ENCODE measurements around the gene ATRNL1.

ATRNL1 gene

GRCh38 chr10:115982526-115982925 lies 889.4 kb downstream of the ATRNL1 start:
- DNase-seq (ENCODE audit: low read depth) = no peak

GRCh38 chr10:115985786-115986185 lies 892.6 kb downstream of the ATRNL1 start:
- no peak for DNase-seq (ENCODE audit: low read depth)

DNA sequence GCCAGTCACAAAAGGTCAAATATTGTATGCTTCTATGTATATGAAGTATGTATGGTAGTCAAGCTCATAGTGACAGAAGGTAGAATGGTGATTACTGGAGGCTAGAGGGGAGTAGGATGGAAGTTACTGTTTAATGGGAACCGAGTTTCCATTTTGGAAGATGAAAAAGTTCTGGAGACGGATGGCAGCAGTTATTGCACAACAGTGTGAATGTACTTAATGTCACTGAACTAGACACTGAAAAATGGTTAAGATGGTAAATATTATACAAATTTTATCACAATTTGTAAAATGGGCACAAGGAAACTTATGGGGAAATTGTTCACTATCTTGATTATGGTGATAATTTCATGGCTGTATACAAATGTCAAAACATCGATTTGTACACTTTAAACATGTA lies 895.2 kb downstream of the ATRNL1 start:
- DNase-seq (ENCODE audit: low read depth) = no peak

GRCh38 chr10:115989621-115990020 lies 896.5 kb downstream of the ATRNL1 start:
- DNase-seq (ENCODE audit: low read depth) = no peak

GRCh38 chr10:115992236-115992986 lies 899.2 kb downstream of the ATRNL1 start:
- no peak for DNase-seq (ENCODE audit: low read depth)

GRCh38 chr10:115996031-115996430 lies 902.9 kb downstream of the ATRNL1 start:
- no peak for DNase-seq (ENCODE audit: low read depth)

DNA sequence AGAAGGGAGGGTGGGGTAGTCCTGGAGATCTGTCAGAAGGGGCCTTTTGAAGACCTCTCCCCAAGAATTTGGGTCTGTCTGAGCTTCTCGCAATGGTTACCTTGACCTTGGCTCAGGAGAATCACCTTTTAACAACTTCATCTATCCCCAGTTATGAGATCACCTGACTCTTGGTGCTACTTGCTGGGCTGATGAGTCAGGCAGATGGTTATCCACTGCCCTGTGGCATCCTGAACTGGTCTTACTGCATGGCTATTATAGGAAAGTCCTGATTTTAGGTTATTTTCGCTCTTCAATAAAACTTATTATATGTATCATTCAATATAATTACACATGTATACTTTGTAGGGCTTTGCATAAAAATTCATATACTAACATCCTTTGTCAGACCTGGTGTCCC lies 905.1 kb downstream of the ATRNL1 start:
- no peak for DNase-seq (ENCODE audit: low read depth)

All from activated T-cell treated with anti-CD3 and anti-CD28 coated beads for 24 hours (primary cell).